Cardiac fibroblast (primary cell): ENCODE measurements around the gene ATRNL1.

Experiments
- DNase-seq, 2 donors: peaks; one replicate each; pipeline versions ENCODE4 v3.0.0 to v3.0.0-alpha.2; 2010; ENCODE audit warnings: low read depth in 2 of 2
- H3K4me3 ChIP-seq, 2 donors: replicated peaks in 1 of 2; 1 replicate in 1 of 2; 2 replicates in 1 of 2; pipeline ENCODE4 v1.5.1; 2011; ENCODE audit warnings: low read depth in 2 of 2, low read length in 2 of 2, mild to moderate bottlenecking in 2 of 2, moderate library complexity in 1 of 2
- TF ChIP-seq, protein P1 (sequence below): IDR thresholded peaks from one replicate; pipeline ENCODE4 v1.5.1; 2011; ENCODE audit warnings: low read depth, mild to moderate bottlenecking, low read length, inconsistent platforms

Gene ATRNL1

DNA sequence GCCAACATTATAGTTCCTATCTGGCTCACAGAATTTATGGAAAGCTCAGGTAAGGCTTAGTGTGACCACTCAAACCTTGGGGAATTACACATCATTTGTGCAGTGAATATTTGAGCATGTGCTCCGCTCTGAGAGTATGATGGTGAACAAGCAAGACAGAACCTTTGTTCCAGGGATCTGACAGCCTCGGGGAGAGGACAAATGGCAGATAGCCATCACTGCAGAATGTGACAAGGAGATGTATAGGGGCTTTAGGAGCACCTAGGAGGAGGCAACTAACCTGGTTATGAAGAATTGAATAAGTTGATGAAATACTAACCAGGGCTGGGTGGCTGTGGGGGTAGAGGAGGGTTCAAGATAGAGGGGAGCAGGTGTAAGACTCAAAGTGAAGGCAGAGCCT, 889.4 kb downstream of the ATRNL1 start:
- DNase-seq, result no peak

DNA sequence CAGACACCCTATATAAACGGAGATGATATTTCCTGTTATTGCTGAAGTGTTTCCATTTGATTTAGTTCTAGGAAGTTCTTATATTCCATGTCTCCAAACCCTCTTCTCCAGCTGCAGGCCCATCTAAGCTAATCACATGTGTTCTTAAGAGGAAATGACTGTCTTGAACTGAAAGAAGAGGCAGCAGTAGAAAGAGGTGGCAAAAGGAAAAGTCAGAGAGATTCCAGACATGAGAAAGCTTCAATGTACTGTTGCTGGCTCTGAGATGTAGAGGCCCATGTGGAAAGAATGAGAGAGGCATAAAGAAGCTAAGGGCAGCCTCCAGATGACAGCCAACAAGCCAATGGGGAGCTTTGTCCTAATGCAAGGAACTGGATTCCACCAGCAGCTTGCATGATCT, 892.6 kb downstream of the ATRNL1 start:
- no peak overlapping the region for H3K4me3 ChIP-seq
- TF ChIP-seq, protein P1, sequence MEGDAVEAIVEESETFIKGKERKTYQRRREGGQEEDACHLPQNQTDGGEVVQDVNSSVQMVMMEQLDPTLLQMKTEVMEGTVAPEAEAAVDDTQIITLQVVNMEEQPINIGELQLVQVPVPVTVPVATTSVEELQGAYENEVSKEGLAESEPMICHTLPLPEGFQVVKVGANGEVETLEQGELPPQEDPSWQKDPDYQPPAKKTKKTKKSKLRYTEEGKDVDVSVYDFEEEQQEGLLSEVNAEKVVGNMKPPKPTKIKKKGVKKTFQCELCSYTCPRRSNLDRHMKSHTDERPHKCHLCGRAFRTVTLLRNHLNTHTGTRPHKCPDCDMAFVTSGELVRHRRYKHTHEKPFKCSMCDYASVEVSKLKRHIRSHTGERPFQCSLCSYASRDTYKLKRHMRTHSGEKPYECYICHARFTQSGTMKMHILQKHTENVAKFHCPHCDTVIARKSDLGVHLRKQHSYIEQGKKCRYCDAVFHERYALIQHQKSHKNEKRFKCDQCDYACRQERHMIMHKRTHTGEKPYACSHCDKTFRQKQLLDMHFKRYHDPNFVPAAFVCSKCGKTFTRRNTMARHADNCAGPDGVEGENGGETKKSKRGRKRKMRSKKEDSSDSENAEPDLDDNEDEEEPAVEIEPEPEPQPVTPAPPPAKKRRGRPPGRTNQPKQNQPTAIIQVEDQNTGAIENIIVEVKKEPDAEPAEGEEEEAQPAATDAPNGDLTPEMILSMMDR, result no peak
- peak in 1 of 2 donors; percentile 22 for DNase-seq

More for the DNA sequence above, 889.4 kb downstream of the ATRNL1 start:
- TF ChIP-seq, protein P1, result no peak
- no peak overlapping the region for H3K4me3 ChIP-seq

DNA sequence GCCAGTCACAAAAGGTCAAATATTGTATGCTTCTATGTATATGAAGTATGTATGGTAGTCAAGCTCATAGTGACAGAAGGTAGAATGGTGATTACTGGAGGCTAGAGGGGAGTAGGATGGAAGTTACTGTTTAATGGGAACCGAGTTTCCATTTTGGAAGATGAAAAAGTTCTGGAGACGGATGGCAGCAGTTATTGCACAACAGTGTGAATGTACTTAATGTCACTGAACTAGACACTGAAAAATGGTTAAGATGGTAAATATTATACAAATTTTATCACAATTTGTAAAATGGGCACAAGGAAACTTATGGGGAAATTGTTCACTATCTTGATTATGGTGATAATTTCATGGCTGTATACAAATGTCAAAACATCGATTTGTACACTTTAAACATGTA, 895.2 kb downstream of the ATRNL1 start:
- TF ChIP-seq, protein P1, result no peak
- no peak for DNase-seq
- H3K4me3 ChIP-seq, result no peak overlapping the region

DNA sequence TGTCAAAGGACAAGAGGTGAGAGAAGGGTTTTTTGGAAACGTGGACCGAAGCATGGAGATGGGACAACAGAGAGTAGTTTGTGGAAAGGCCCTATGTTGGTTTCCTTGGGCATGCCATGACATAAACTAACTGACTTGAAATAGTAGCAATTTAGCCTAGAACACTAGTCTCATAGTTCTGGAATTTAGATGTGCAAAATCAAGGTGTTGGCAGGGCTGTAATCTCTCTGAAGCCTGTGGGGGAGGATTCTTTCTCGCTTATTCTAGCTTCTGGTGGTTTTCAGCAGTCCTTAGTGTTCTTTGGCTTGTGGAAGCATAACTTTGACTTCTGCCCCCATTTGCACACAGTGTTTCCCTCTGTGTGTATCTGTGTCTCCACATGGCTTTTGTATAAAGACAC, 896.5 kb downstream of the ATRNL1 start:
- no peak overlapping the region for H3K4me3 ChIP-seq
- DNase-seq, result peak in 1 of 2 donors; percentile 18
- TF ChIP-seq, protein P1, result no peak

DNA sequence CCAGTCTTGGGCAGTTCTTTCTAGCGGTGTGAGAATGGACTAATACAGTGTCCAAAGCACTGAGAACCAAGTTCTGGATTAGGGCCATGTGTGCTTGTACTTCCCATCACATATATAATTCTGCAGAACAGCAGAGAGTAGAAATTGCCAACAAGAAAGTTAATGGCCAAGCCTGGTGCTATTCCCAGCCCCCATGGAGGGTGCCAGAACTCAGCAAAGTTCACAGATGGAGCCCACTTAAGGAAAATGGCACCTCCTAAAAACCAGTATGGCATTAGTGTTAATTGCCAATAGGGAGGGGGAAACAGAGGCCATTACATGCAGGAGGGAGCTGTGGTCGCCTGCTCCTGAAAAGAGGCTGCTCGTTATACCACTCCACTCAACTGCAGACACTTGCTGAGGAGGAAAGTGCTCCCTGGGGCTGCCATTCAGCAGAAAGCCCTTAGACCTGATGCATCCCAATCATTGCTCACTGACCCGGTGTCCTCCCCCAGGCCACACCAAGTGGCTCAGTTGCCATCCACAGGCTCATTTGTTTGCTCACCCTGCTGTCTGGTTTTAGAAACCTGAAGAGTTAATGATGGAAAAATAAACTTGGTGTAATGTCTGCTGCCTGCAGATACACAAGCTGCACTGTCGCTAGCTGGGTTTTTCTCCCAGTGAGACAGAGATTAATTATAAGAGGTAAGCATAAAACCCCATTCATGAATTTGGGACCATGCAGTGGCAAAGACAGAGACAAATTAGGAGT, 899.2 kb downstream of the ATRNL1 start:
- TF ChIP-seq, protein P1, result no peak
- no peak for DNase-seq
- no peak overlapping the region for H3K4me3 ChIP-seq

DNA sequence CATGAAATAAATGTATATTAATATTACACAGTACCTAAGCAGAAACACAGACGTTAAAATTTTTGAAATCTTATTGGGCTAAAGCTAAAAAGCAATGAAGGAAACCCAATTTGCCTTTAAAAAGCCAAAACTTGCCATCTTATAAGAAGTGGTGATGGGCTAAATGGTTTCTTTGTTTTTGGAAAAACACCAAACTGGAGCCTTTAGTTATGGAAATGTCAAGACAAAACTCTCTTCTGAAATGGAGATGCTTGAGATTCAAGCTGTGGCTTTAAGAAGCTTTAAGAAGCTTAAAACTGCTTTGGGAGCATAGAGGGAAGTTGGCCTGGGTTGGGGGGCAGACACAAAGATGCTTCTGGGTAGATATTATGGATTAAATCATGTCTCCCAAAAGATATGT, 902.9 kb downstream of the ATRNL1 start:
- TF ChIP-seq, protein P1, result no peak
- no peak overlapping the region for H3K4me3 ChIP-seq
- no peak for DNase-seq

DNA sequence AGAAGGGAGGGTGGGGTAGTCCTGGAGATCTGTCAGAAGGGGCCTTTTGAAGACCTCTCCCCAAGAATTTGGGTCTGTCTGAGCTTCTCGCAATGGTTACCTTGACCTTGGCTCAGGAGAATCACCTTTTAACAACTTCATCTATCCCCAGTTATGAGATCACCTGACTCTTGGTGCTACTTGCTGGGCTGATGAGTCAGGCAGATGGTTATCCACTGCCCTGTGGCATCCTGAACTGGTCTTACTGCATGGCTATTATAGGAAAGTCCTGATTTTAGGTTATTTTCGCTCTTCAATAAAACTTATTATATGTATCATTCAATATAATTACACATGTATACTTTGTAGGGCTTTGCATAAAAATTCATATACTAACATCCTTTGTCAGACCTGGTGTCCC, 905.1 kb downstream of the ATRNL1 start:
- no peak overlapping the region for H3K4me3 ChIP-seq
- TF ChIP-seq, protein P1, result no peak
- DNase-seq, result no peak
